GM21381 (cell line): Measurements from ENCODE around the gene FRMPD3.
"Not testable (repeated sequence)": the region's sequence is repeated elsewhere in the genome, so short reads cannot be mapped to it uniquely, and the experiment has no call there.

Source experiments
- ATAC-seq: cut with Tn5 transposase; IDR thresholded peaks from one replicate; pipeline ENCODE4 v1.9.1; 2021; ENCODE audit warnings: mild to moderate bottlenecking, moderate library complexity; ENCODE audit not compliant: unreplicated experiment

Gene FRMPD3

GRCh38 chrX:107448998-107449835 lies at the start of gene FRMPD3:
Gene FRMPD3, plus strand, starts transcription at chrX:107449652. Its CDS starts 76,937 bp downstream, at chrX:107526589.
- ATAC-seq = no peak

- no peak for ATAC-seq
Observed at GRCh38 chrX:107420571-107420970, 28.9 kb upstream of the FRMPD3 start.

GRCh38 chrX:107421337-107421861 lies 28.1 kb upstream of the FRMPD3 start:
- ATAC-seq = no peak

- no peak for ATAC-seq
Observed at GRCh38 chrX:107429090-107429489, 20.4 kb upstream of the FRMPD3 start.

- ATAC-seq = no peak
Observed at GRCh38 chrX:107440187-107440586, 9.3 kb upstream of the FRMPD3 start.

GRCh38 chrX:107440692-107441091 lies 8.8 kb upstream of the FRMPD3 start:
- no peak for ATAC-seq

GRCh38 chrX:107442914-107443527 lies 6.4 kb upstream of the FRMPD3 start:
- no peak for ATAC-seq

GRCh38 chrX:107445146-107445545 lies 4.3 kb upstream of the FRMPD3 start:
- no peak for ATAC-seq

- ATAC-seq = no peak
Observed at GRCh38 chrX:107445631-107446030, 3.8 kb upstream of the FRMPD3 start.

- no peak for ATAC-seq
Observed at GRCh38 chrX:107447642-107448041, 1.8 kb upstream of the FRMPD3 start.

GRCh38 chrX:107448625-107448997 lies 841 bp upstream of the FRMPD3 start:
- ATAC-seq = no peak

- ATAC-seq = no peak
Observed at GRCh38 chrX:107450823-107451509, 1.5 kb downstream of the FRMPD3 start.

GRCh38 chrX:107451731-107452130 lies 2.3 kb downstream of the FRMPD3 start:
- ATAC-seq = no peak

GRCh38 chrX:107452581-107452980 lies 3.1 kb downstream of the FRMPD3 start:
- ATAC-seq = no peak

- ATAC-seq = no peak
Observed at GRCh38 chrX:107454302-107454701, 4.8 kb downstream of the FRMPD3 start.

GRCh38 chrX:107457289-107457688 lies 7.8 kb downstream of the FRMPD3 start:
- ATAC-seq = no peak

GRCh38 chrX:107465932-107466620 lies 16.6 kb downstream of the FRMPD3 start:
- peak; percentile 87 for ATAC-seq

- ATAC-seq = no peak
Observed at GRCh38 chrX:107467271-107467670, 17.8 kb downstream of the FRMPD3 start.

GRCh38 chrX:107470198-107470597 lies 20.7 kb downstream of the FRMPD3 start:
- no peak for ATAC-seq

GRCh38 chrX:107470971-107471370 lies 21.5 kb downstream of the FRMPD3 start:
- ATAC-seq = no peak

GRCh38 chrX:107471420-107471819 lies 22.0 kb downstream of the FRMPD3 start:
- not testable (repeated sequence) for ATAC-seq
